ENCODE measurements around the gene POLE4. TPM values are rescaled to one million over a fixed set of nuclear protein-coding genes. Genes with fewer than 3 reads are reported as not detected.

POLE4 gene
- total RNA-seq, 1 experiment from 2014 or later: 34.4 TPM

DNA sequence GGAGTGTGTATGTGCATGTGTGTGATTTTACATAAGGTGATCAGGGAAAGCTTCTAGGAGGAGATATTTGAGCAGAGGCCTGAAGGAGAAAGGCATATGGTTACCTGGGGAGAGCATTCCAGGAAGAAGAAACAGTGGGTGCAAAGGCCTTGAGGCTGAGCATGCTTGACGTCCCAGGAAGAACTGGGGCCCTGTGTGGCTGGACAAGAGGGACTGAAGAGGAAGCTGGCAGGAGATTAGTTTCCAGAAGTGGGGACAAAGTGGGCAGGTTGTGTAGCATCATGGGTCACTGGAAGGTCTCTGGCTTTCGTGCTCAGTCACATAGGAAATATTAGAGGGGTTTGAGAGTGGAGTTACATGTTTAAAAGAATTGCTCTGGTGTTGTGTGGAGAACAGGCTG, 42.0 kb upstream of the POLE4 start:
- Mint-ChIP-seq H3K4me1 (no peaks in the 10 kb centered on the region), H3K36me3 (ENCODE audit: insufficient read depth in 1 of 3, low read depth in 3 of 3) (no peaks in the 10 kb centered on the region), H3K27ac (peak overlapping the region in 1 of 3 experiments; percentile 88; a peak in 2 of 7 replicates), H3K27me3 (ENCODE audit: low read depth) (peaks cover 23% of the 10 kb centered on the region), H3K9me3 (no peaks in the 10 kb centered on the region; a peak in 1 of 5 replicates), H3K4me3 (no peak overlapping the region; a peak in 2 of 5 replicates)
- no peak overlapping the region for H3K23ac ChIP-seq (ENCODE audit: insufficient read length, low read depth, low read length)
- H3K23me2 ChIP-seq (ENCODE audit: insufficient read length, low read depth, low read length, poor library complexity, severe bottlenecking): peaks cover 3% of the 10 kb centered on the region
- H2BK12ac ChIP-seq (ENCODE audit: insufficient read length, low read depth, low read length): no peak overlapping the region
- H2AFZ ChIP-seq (ENCODE audit: low read length): no peak overlapping the region
- H3K4me1 ChIP-seq (ENCODE audit: insufficient read depth, low read length): no peaks in the 10 kb centered on the region
- H2BK120ac ChIP-seq (ENCODE audit: low read depth, low read length, poor library complexity, severe bottlenecking): no peak overlapping the region
- no peaks in the 10 kb centered on the region for H3K79me1 ChIP-seq (ENCODE audit: insufficient read depth, low read depth, low read length, poor library complexity, severe bottlenecking)
- H2BK5ac ChIP-seq (ENCODE audit: insufficient read length, low read length): no peak overlapping the region
- no peak overlapping the region for H4K91ac ChIP-seq (ENCODE audit: insufficient read length, low read depth, low read length)
- H3K18ac ChIP-seq (ENCODE audit: insufficient read length, low read depth, low read length): no peak overlapping the region
- no peaks in the 10 kb centered on the region for H3K79me2 ChIP-seq (ENCODE audit: insufficient read depth, low read length)
- WGBS (ENCODE audit: extremely low coverage, insufficient read length, low lambda C conversion rate): no CpG with 5 or more reads among the region's 2 CpGs
- H4K20me1 ChIP-seq (ENCODE audit: control insufficient read depth, insufficient read depth, insufficient read length): no peaks in the 10 kb centered on the region
- no peaks in the 10 kb centered on the region for H3K27me3 ChIP-seq (ENCODE audit: insufficient read depth, low read length)
- no peak for DNase-seq
- no peak overlapping the region for H4K5ac ChIP-seq (ENCODE audit: insufficient read length, low read depth, low read length)
- H3T11ph ChIP-seq (ENCODE audit: low read length): no peak overlapping the region
- no peak overlapping the region for H3K4me2 ChIP-seq (ENCODE audit: insufficient read depth, insufficient read length, low read length)
- H3K27ac ChIP-seq (ENCODE audit: insufficient read length, low read depth, low read length): no peak overlapping the region
- H3K9ac ChIP-seq (ENCODE audit: extremely low read depth, insufficient read length, low read length): no peak overlapping the region
- no peak overlapping the region for H4K8ac ChIP-seq (replicated peaks; ENCODE audit: insufficient read length, low read depth, low read length)
- H2AK5ac ChIP-seq (ENCODE audit: insufficient read length, low read length): no peak overlapping the region
- H3K14ac ChIP-seq (ENCODE audit: insufficient read depth, low read length): no peak overlapping the region
- H3K56ac ChIP-seq (ENCODE audit: insufficient read length, low read depth, low read length): no peak overlapping the region
- TF ChIP-seq, protein P1, sequence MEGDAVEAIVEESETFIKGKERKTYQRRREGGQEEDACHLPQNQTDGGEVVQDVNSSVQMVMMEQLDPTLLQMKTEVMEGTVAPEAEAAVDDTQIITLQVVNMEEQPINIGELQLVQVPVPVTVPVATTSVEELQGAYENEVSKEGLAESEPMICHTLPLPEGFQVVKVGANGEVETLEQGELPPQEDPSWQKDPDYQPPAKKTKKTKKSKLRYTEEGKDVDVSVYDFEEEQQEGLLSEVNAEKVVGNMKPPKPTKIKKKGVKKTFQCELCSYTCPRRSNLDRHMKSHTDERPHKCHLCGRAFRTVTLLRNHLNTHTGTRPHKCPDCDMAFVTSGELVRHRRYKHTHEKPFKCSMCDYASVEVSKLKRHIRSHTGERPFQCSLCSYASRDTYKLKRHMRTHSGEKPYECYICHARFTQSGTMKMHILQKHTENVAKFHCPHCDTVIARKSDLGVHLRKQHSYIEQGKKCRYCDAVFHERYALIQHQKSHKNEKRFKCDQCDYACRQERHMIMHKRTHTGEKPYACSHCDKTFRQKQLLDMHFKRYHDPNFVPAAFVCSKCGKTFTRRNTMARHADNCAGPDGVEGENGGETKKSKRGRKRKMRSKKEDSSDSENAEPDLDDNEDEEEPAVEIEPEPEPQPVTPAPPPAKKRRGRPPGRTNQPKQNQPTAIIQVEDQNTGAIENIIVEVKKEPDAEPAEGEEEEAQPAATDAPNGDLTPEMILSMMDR (conservative IDR thresholded peaks at IDR 0.05): no peak
- H2BK20ac ChIP-seq (ENCODE audit: low read depth, low read length, poor library complexity, severe bottlenecking): no peak overlapping the region
- no peak overlapping the region for H2BK15ac ChIP-seq (ENCODE audit: low read depth, low read length)
- H3K9me3 ChIP-seq (ENCODE audit: control insufficient read depth, low read depth, low read length): no peaks in the 10 kb centered on the region
- no peak overlapping the region for H3K4ac ChIP-seq (ENCODE audit: low read depth, low read length)

Measured in H9 (cell line).